Fibroblast of lung (primary cell): ENCODE results near the gene TXNRD2.

Experiments used
- CTCF ChIP-seq, 2 donors: IDR thresholded peaks in 1 of 2; conservative IDR thresholded peaks in 1 of 2; 1 replicate in 1 of 2; 2 replicates in 1 of 2; pipeline ENCODE4 v1.5.1; 2011 to 2012; ENCODE audit warnings: low read length in 2 of 2, control low read depth in 1 of 2, inconsistent platforms in 1 of 2, low read depth in 1 of 2, mild to moderate bottlenecking in 1 of 2
- EZH2 ChIP-seq: IDR thresholded peaks from 2 replicates; pipeline ENCODE4 v1.5.1; 2012; ENCODE audit warnings: low read length, control low read depth, mild to moderate bottlenecking; ENCODE audit errors: missing control alignments

DNA sequence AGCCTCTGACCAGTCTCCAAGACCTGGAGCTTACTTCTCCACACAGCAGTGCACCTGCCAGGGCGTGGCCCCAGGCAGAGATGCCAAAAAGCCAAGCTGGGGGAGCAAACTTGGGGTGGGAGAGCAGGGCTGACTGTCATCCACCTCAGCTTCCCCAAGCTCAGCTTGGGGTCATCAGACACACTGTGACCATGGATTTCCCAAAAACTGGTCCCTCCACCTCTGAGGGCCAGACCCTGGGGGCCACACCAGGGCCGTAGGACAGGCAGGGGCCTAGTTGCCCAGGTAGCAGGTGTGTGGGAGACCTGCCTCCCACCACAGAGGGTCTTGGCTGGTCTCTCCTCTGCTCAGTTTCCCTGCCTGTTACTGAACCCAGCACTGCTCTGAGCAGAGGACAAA, 44.4 kb upstream of the TXNRD2 start:
- TF ChIP-seq CTCF (conservative IDR thresholded peaks at IDR 0.05 in 1 of 2, IDR thresholded peaks at IDR 0.05 in 1 of 2; ENCODE audit: low read depth in 1 of 2, low read length in 2 of 2) (no peak), EZH2 (no peak)
